GM23338 (cell line): ENCODE data around the gene NCAPG. TPM values are rescaled to one million over a fixed set of nuclear protein-coding genes. Genes with fewer than 3 reads are reported as not detected.

Experiments used
- CREB1 ChIP-seq: fragments of 250-450 bp; sonication (Bioruptor Pico); IDR thresholded peaks from 2 replicates; pipeline ENCODE4 v1.5.0; 2020; ENCODE audit warnings: low read depth, mild to moderate bottlenecking, moderate library complexity
- EZH2phosphoT487 ChIP-seq: fragments of 200-600 bp; sonication (generic); IDR thresholded peaks from one replicate; pipeline ENCODE4 v1.8.1; 2018; ENCODE audit warnings: antibody characterized with exemption; ENCODE audit not compliant: unreplicated experiment
- polyA plus RNA-seq: library from polyadenylated mRNA; unstranded; fragments of >200 nt; fragmentation: Nextera tagmentation; extraction: Ambion mirVana; gene quantifications from 2 replicates; pipeline ENCODE4 v1.2.1, GENCODE V29; 2016
- total RNA-seq: library from RNA; depleted of rRNA; stranded (reverse); fragments of >200 nt; shearing (Covaris generic); gene quantifications from 2 replicates; pipeline ENCODE4 v1.2.3, GENCODE V29; 2014; rRNA removed
- TF ChIP-seq, protein P1 (sequence below), 2 experiments: fragments of 200-600 bp in 1 of 2; sonication (generic) in 1 of 2; conservative IDR thresholded peaks; 2 replicates each; pipeline versions ENCODE4 v1.5.1 to v1.6.1; 2016 to 2017; ENCODE audit warnings: antibody characterized with exemption in 2 of 2, low read depth in 2 of 2, mild to moderate bottlenecking in 2 of 2, moderate library complexity in 1 of 2

The NCAPG gene
- total and polyA plus RNA-seq, 2 experiments from 2014 or later = 24.4 to 45.8 TPM

DNA sequence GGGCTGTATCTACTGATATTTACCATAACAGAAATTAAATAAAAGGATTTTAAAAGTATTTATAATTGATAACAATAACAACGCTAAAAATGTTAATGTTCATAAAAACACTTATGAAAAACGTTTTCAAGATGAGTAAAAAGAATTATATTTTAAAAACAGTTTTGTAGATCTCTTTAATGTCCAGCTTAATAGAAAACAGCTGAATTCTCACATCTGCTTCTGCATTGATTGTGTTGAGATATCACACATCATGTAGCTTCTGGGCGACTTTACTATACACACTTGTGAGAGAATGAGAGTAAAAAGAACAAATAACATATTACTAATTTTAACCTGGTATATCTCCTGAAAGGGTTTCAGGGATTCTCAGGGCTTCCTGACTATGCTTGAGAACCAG, 83.6 kb downstream of the NCAPG start (continued):
- TF ChIP-seq, protein P1, sequence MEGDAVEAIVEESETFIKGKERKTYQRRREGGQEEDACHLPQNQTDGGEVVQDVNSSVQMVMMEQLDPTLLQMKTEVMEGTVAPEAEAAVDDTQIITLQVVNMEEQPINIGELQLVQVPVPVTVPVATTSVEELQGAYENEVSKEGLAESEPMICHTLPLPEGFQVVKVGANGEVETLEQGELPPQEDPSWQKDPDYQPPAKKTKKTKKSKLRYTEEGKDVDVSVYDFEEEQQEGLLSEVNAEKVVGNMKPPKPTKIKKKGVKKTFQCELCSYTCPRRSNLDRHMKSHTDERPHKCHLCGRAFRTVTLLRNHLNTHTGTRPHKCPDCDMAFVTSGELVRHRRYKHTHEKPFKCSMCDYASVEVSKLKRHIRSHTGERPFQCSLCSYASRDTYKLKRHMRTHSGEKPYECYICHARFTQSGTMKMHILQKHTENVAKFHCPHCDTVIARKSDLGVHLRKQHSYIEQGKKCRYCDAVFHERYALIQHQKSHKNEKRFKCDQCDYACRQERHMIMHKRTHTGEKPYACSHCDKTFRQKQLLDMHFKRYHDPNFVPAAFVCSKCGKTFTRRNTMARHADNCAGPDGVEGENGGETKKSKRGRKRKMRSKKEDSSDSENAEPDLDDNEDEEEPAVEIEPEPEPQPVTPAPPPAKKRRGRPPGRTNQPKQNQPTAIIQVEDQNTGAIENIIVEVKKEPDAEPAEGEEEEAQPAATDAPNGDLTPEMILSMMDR (conservative IDR thresholded peaks at IDR 0.05; ENCODE audit: low read depth in 2 of 2) = no peak
- TF ChIP-seq CREB1 (no peak), EZH2phosphoT487 (no peak)

Other genes with a start within 250 kb of the NCAPG start
- 46.4 and 63.6 TPM in 2 replicates for gene LAP3, start 233.8 kb upstream of the NCAPG start, total RNA-seq
- gene LAP3, start 233.8 kb upstream of the NCAPG start, polyA plus RNA-seq = 23.6 and 28.6 TPM in 2 replicates
- gene MED28, start 196.3 kb upstream of the NCAPG start, total RNA-seq = 24.0 and 25.8 TPM in 2 replicates
- 51.9 and 60.9 TPM in 2 replicates for gene MED28, start 196.3 kb upstream of the NCAPG start, polyA plus RNA-seq
- 0.31 and 0.49 TPM in 2 replicates for gene FAM184B, start 29.4 kb upstream of the NCAPG start, total RNA-seq
- gene FAM184B, start 29.4 kb upstream of the NCAPG start, polyA plus RNA-seq = 0.11 and 0.19 TPM in 2 replicates
- 42.8 and 46.3 TPM in 2 replicates for gene DCAF16, start 222 bp upstream of the NCAPG start, total RNA-seq
- gene DCAF16, start 222 bp upstream of the NCAPG start, polyA plus RNA-seq = 26.5 and 28.7 TPM in 2 replicates
- gene LCORL, start 210.8 kb downstream of the NCAPG start, total RNA-seq = 24.2 and 28.7 TPM in 2 replicates
- gene LCORL, start 210.8 kb downstream of the NCAPG start, polyA plus RNA-seq = 18.0 and 21.0 TPM in 2 replicates